ENCODE results near the gene ELSPBP1.
"Not testable (repeated sequence)": the region's sequence is repeated elsewhere in the genome, so short reads cannot be mapped to it uniquely, and the experiment has no call there.

ELSPBP1 gene

DNA sequence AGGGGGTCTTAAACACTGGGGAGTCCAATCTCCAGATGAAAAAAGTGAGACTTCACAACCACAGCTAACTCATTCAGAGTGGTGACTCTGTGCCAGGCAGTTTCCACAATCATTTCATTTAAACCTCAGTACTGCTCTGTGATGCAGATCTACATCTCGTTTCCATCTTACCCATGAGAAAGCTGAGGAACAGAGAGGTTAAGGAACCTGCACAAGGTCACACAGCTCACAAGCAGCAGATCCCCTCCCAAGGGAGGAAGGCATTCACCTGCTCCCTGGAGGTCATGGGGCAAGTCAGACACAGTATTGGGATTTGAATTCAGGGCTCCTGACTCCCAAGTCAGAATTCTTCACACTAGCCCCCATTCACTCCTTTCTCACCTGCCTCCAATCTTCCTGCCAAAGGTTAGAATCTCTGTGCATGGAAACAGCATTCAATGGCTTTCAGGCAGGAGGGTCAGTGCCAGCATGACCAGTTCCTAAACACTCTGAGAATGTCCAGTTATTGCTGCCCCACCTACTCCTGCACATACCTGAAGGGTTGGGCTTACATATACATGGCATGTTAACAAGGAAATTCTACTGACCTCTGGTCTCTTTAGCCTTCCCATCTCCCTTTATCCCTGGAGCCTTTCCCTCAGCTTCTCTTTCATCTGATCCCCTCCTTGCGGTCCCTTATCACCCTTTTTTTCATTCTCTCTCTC is 47.6 kb downstream of the ELSPBP1 start:
- no peak for DNase-seq (ENCODE audit: low read depth)

DNA sequence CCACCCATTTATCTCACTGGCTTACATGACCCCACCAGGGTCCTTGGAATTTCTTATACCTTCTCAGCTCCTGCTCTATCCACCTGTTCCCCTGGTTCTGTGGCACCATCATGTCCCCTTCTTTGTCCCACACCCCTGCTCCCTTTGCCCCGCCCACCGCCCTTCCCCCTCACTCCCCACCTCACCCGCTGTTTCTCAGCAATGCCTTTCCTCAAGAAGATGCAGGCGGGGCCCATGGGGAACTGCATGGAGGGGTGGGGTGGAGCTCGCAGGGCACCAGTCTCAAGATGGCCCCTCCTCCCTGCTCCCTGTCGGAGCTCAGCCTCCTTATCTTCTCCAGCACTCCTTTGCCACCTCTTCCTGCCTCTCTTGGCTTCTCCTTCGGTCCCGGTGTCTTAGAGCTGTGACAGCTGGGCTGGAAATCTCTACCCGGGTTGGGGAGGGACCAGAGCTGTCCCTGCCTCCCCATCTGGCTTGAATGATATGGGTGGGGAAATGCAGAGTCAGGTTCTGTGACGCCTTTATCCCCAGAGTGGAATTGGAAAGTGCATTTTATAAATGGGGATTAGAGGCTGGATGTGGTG is 49.3 kb downstream of the ELSPBP1 start, which contains the start of gene CABP5:
TSS of gene CABP5 (minus strand) at position 405 of the 584 bp plus-strand sequence. CDS start at position 248, 157 bp downstream.
- DNase-seq (ENCODE audit: low read depth), result no peak

DNA sequence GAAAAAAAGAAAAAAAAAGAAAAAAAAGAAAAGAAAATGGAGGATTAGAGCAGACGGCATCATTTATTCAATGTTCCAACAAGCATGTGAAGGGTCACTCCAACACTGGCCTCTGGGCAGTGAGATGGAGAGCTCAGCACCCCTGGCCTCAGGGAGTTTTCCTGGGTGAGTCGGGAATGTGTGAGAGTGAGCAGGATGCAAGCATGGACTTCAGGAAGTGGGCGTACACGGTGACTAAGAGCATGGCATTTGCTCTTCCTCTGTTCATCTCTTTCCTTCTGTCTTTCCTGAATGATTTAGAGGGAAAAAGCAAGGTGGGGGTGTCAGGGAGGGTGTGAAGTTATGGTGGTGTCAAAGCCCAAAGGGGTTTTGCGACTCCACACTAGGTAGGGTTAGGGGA is 50.1 kb downstream of the ELSPBP1 start:
- no peak for DNase-seq (ENCODE audit: low read depth)

DNA sequence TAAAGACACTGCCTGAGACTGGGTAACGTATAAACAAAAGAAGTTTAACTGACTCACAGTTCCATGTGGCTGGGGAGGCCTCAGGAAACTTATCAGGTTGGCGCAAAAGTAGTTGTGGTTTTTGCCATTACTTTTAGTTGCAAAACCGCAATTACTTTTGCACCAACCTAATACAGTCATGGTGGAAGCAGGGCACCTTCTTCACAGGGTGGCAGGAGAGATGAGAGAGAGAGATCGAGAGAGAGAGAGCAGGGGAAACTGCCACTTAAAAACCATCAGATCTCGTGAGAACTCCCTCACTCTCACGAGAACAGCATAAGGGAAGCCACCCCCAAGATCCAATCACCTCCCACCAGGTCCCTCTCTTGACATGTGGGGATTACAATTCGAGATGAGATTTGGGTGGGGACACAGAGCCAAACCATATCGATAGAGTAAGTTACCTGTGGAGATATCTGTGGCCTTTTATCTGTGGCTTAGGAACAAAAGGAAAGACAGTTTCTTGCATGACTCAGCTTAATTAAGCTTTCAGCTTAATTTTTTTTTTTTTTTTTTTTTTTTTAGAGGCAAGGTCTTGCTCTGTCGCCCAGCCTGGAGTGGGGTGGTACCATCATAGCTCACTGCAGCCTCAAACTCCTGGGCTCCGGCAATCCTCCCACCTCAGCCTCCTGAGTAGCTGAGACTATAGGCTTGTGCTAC is 57.1 kb downstream of the ELSPBP1 start:
- DNase-seq (ENCODE audit: low read depth), result no peak

DNA sequence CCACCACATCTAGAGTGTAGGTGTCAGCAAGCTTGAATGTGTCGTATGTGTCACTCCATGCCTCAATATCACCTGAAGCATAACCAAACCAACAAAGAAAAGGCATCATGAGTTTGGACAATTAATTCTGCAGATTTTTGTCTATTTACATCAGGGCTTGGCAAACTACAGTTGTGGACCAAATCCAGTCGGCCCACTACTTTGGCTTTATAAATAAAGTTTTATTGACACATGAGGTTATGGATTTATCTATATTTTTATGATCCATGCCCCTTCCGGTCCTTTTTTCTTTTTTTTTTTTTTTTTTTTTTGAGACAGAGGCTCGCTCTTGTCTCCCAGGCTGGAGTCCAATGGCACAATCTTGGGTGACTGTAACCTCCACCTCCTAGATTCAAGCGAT is 58.6 kb downstream of the ELSPBP1 start:
- no peak for DNase-seq (ENCODE audit: low read depth)

DNA sequence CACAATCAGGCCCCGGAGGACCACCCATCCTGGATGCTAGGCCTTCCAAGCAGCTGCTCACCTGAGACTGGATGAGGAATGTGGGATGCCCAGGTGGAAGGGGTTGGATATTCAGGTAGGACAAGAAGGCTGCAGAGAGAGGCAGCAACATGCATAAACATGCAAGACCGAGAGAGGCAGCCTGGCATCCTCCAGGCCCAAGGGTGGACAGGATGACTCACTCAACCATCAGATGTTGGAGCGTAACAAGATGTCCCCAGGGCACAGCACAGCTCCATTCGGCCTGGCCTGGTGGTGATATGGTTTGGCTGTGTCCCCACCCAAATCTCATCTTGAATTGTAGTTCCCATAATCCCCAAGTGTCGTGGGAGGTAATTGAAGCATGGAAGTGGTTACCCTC is 59.4 kb downstream of the ELSPBP1 start:
- DNase-seq (ENCODE audit: low read depth), result no peak

DNA sequence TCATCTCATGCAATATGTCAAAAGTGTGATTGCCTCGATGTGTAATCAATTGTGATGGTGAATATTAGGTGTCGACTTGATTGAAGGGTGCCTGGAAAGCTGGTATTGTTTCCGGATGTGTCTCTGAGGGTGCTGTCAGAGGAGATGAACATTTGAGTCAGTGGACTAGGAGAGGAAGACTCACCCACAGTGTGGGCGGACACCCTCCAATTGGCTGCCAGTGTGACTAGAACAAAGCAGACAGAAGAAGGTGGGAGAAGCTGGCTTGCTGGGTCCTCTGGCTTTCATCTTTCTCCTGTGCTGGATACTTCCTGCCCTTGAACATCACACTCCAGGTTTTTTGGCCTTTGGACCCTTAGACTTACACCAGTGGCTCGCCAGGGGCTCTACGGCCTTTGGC is 64.9 kb downstream of the ELSPBP1 start:
- DNase-seq (ENCODE audit: low read depth), result no peak

DNA sequence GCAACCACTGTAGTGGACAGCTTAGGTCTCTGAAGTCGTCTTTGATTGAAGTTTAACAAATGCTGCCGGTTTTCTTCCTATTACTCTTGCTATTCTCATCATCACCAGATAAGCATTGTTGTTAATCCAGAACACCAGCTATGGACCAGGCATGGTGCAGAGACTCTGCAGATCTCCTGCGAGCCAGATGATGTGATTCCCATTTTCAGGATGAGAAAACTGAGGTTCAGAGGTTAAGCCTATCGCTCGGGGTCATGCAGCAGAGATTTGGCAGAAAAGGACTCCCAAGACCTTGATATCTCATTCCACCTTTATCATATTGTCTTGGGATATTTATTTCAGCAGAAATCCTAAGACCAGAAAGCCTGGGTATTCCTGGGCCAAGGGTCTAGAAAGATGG is 65.9 kb downstream of the ELSPBP1 start:
- DNase-seq (ENCODE audit: low read depth), result no peak

DNA sequence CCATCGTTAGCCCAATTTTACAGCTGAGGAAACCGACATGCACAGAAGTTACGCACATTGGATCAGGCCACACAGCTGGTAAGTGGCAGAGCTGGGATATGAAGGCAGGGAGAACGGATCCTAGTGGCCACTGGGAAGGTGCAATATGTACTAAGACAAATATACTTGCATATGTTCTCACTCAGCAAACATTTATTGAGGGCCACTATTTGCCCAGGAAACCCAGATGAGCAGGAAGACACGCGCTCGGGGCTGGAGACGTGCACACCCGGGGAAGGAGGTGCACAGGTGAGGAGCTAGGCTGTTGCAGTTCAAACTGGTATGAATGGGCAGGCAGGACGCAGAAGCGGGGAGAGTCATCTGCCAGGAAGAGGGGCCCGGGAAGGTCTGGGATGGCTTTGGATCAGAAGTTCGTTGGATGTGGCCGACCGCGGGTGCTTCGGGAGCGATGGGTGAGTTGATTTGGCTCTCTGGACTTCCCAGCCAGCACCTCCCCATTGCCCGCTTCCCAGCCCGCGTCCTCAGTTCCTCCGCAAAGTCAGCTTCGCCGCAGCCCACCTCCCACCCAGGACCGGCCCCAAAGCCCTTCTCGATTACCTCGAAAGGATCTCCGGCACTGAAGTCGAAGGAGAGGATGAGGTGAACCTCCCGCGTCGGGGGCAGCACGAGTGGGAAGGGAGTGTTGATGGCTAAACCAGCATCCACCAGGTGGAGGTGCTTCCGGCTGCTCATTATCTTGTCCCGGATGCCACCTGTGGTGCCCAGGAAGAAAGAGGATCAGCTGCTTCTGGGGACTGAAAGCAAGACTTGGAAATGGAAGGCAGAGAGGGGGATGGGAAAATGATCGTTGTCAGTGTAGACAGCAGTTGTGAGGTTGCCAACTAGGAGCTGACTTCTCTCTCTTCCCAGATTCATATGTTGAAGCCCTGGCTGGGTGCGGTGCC is 67.2 kb downstream of the ELSPBP1 start:
- DNase-seq (ENCODE audit: low read depth), result no peak

DNA sequence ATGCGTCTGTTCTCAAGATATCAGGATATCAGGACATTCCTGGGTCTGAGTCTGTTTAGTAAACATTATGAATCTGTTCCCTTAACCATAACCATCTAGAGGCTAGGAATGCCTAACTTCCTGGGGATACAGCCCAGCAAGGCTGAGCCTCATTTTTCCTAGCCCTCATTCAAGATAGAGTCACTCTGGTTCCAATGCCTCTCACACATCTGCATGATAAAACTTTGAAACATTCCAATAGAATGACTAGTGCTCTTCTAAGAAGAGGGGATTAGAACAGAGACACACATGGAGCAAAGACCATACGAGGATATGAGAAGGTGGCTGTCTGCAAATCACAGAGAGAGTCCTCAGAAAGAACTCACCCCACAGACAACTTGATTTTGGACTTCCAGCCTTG is 70.1 kb downstream of the ELSPBP1 start:
- no peak for DNase-seq (ENCODE audit: low read depth)

DNA sequence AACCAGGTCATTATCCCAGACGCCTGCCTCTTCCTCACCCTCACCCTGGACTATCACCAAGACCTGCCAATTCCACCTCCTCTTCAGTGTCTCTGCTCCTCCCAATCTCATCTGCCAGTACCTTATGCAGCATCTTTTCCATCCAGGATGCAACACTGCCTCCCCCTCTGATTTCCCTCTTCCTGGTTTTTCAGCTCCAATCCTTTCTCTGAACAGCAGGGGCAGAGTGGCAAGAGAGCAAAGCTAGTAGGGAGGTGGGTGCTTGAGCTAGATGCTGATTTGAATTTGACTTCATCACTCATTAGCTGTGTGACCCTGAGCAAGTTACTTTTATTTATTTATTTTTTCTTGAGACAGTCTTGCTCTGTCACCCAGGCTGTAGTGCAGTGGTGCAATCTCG is 75.0 kb downstream of the ELSPBP1 start:
- no peak for DNase-seq (ENCODE audit: low read depth)

DNA sequence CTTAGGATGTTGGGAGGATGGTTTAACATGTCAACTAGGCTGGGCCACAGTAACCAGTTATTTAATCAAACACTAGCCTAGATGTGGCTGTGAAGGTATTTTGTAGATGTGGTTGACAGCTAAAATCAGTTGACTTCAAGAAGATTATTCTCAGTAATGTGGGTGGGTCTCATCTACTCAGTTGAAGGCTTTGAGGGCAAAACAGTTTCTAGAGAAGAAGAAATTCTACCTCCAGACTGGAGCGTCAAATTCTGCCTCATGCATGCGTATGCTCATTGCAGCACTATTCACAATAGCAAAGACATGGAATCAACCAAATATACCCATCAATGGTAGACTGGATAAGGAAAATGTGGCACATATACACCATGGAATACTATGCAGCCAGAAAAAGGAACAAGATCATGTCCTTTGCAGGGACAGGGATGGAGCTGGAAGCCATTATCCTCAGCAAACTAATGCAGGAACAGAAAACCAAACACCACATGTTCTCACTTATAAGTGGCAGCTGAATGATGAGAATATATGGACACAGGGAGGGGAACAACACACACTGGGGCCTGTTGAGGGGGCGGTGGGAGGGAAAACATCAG is 75.8 kb downstream of the ELSPBP1 start:
- not testable (repeated sequence) for DNase-seq (ENCODE audit: low read depth)
